Renal cortex interstitium (tissue), 11 donors: Measurements from ENCODE around the gene DCAF4. TPM values are rescaled to one million over a fixed set of nuclear protein-coding genes. Genes with fewer than 3 reads are reported as not detected.
"Not testable (repeated sequence)": the region's sequence is repeated elsewhere in the genome, so short reads cannot be mapped to it uniquely, and the experiment has no call there.

Experiments
- DNase-seq, 11 donors: peaks; one replicate each; pipeline ENCODE4 v3.0.0-alpha.2; 2013; ENCODE audit warnings: low read depth in 9 of 11, low spot score in 4 of 11; ENCODE audit errors: extremely low read depth in 1 of 11
- polyA plus RNA-seq, 3 donors: library from polyadenylated mRNA; unstranded; fragments of 120-200 nt; gene quantifications; one replicate each; pipeline ENCODE4 v1.2.1, GENCODE V29; 2013; ENCODE audit not compliant: insufficient read length in 3 of 3

The DCAF4 gene
- polyA plus RNA-seq, 3 donors: 14.7 to 21.8 (median 19.1) TPM

DNA sequence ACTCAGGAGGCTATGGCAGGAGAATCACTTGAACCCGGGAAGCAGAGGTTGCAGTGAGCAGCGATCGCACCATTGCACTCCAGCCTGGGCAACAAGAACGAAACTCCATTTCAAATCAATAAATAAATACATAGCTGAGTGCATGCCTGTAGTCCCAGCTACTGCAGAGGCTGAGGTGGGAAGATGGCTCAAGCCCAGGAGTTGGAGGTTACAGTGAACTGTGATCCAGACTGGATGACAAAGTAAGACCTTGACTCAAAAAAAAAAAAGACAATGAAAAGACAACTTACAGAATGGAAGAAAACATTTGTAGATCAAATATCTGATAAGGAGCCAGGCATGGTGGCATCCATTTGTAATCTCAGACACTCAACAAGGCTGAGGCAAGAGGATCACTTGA lies 73.1 kb downstream of the DCAF4 start:
- no peak for DNase-seq

DNA sequence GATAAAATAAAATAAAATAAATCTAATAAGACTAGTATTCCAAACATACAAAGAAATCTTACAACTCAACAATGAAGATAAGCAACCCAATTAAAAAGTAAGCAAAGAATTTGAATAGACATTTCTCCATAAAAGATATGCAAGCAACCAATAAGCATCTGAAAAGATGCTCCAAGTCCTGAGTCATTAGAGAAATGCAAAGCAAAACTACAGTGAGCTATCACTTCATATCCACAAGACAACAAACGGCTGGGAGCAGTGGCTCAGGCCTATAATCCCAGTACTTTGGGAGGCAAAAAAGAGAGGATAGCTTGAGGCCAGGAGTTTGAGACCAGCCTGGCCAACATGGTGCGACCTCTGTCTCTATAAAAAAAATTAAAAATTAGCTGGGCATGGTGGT lies 73.8 kb downstream of the DCAF4 start:
- DNase-seq: no peak

- DNase-seq: no peak
These were observed 77.4 kb downstream of the DCAF4 start for GRCh38 chr14:73003681-73004080.

DNA sequence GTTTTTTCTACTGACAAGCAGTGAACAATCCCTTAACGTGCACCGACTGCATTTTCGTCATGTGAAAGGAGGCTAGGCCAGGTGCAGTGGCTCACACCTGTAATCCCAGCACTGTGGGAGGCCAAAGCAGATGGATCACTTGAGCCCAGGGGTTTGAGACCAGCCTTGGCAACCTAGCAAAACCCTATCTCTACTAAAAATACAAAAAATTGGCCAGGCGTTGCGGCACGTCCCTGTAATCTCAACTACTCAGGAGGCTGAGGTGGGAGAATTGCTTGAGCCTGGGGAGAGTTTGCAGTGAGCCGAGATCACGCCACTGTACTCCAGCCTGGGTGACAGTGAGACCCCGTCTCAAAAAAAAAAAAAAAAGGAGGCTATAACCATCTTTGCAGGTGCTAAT lies 78.4 kb downstream of the DCAF4 start:
- not testable (repeated sequence) for DNase-seq

GRCh38 chr14:73007835-73008234 lies 81.6 kb downstream of the DCAF4 start:
- DNase-seq: peak in 1 of 11 donors; percentile 49

GRCh38 chr14:73008501-73008900 lies 82.2 kb downstream of the DCAF4 start:
- DNase-seq: no peak

Other genes with a start within 250 kb of the DCAF4 start
- gene DPF3, start 32.4 kb upstream of the DCAF4 start, polyA plus RNA-seq: 1 to 10 TPM; 3.8 to 4.8 (median 3.9) TPM
- gene ZFYVE1, start 100.6 kb downstream of the DCAF4 start, polyA plus RNA-seq: 10 to 100 TPM; 18.7 to 23.8 (median 19.6) TPM
- gene RBM25, start 132.1 kb downstream of the DCAF4 start, polyA plus RNA-seq: 100 to 1,000 TPM; 147 to 194 (median 184) TPM
- gene PSEN1, start 210.0 kb downstream of the DCAF4 start, polyA plus RNA-seq: 10 to 100 TPM; 67.9 to 74.1 (median 68.4) TPM